Duodenal mucosa (tissue), 2 donors: Measurements from ENCODE around the gene ST6GALNAC6.

Experiments
- H3K27ac ChIP-seq: one replicate; pipeline ENCODE4 v1.7.0; 2013; ENCODE audit warnings: low read depth, low read length
- H3K27me3 ChIP-seq, 2 donors: one replicate each; pipeline ENCODE4 v1.7.0; 2013; ENCODE audit warnings: low read length in 2 of 2, control low read depth in 1 of 2; ENCODE audit not compliant: insufficient read depth in 2 of 2, control insufficient read depth in 1 of 2
- H3K36me3 ChIP-seq, 2 donors: one replicate each; pipeline ENCODE4 v1.7.0; 2013; ENCODE audit warnings: low read length in 2 of 2, control low read depth in 1 of 2; ENCODE audit not compliant: insufficient read depth in 2 of 2, control insufficient read depth in 1 of 2
- H3K4me1 ChIP-seq, 2 donors: one replicate each; pipeline ENCODE4 v1.7.0; 2013; ENCODE audit warnings: low read length in 2 of 2, control low read depth in 1 of 2; ENCODE audit not compliant: insufficient read depth in 2 of 2, control insufficient read depth in 1 of 2
- H3K4me3 ChIP-seq, 2 donors: one replicate each; pipeline ENCODE4 v1.7.0; 2013; ENCODE audit warnings: low read length in 2 of 2, low read depth in 1 of 2
- H3K9ac ChIP-seq, 2 donors: one replicate each; pipeline ENCODE4 v1.7.0; 2013; ENCODE audit warnings: low read length in 2 of 2, low read depth in 1 of 2
- H3K9me3 ChIP-seq, 2 donors: one replicate each; pipeline ENCODE4 v1.7.0; 2013; ENCODE audit warnings: low read length in 2 of 2, control low read depth in 1 of 2; ENCODE audit not compliant: control insufficient read depth in 1 of 2

Gene ST6GALNAC6

DNA sequence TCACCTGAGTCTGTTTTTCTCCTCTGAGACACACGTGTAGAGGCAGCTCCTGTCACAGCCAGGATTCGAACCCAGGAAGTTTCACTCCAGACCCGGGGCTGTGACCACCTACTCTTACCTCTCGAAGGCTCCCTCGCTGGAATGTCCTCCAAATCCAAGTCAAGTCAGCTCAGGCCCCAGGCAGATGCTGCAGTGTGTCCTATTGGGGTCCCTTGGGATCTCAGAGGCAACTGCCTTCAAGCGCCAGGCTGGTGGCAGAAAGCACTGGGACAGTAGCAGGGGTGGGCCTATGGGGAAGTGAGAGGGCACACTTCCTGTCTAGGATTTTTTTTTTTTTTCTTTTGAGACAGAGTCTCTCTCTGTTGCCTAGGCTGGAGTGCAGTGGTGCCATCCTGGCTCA is 18.2 kb upstream of the ST6GALNAC6 start:
- H3K9me3 ChIP-seq, result no peaks in the 10 kb centered on the region
- H3K9ac ChIP-seq, result no peak overlapping the region
- H3K27ac ChIP-seq, result peak overlapping the region; percentile 14
- peak overlapping the region in 1 of 2 donors; percentile 25 for H3K4me3 ChIP-seq
- peaks cover 2 to 4% of the 10 kb centered on the region in 2 donors for H3K36me3 ChIP-seq
- H3K4me1 ChIP-seq, result peaks cover 48 to 58% of the 10 kb centered on the region in 2 donors
- H3K27me3 ChIP-seq, result no peaks in the 10 kb centered on the region

DNA sequence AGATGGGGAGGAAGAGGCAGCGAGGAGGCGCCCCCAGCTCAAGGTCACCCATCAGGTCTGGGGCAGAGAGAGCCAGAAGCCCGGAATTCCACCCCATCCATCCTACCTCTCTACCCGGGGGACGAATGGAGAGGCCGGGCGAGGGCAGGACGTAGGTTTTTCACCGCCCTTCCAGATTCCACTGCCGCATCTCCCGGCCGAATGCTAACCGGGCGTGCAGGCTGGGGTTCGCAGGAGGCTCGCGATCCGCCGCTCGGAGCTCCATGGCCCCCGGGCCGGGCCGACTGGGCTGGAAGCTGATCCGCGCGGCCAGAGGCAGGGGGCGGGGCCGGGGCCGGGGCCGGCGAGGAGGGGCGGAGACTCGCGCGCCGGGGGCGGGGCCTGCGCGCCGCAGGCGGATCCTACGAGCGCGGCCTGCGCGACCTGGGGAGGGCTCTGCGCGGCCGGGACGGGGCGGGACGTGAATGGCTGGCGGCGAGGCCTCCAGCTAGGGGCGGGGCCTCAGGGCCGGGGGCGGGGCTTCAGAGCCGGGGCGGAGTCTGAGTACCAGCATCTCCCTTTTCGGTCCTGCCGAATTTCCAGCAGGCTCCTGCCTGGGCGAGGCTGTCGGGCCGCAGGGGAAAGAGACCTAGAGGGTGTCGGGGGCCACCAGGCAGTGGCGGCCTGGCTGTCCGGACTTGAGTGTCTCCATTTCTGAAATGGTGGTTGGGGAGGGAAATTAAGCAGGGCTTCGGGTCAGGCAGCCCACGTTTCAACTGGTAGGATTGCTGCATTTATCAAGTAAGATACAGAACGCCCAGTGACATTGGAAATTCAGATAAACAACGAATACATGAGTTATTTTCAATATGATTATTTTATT is 17.5 kb upstream of the ST6GALNAC6 start, which contains the start of gene ST6GALNAC4:
ST6GALNAC4 (minus strand) TSS at position 322 of the 862 bp plus-strand sequence. CDS start 622 bp downstream, outside the sequence.
- Histone ChIP-seq H3K27ac (peak within 1 kb of the TSS; percentile 14), H3K9ac (peak within 1 kb of the TSS; percentile 72 to 90), H3K4me1 (peaks cover 51 to 62% of the 10 kb centered on the region in 2 donors), H3K36me3 (peaks cover 8 to 10% of the 10 kb centered on the region in 2 donors), H3K27me3 (no peaks in the 10 kb centered on the region), H3K4me3 (peak within 1 kb of the TSS; percentile 80 to 93), H3K9me3 (no peaks in the 10 kb centered on the region)

DNA sequence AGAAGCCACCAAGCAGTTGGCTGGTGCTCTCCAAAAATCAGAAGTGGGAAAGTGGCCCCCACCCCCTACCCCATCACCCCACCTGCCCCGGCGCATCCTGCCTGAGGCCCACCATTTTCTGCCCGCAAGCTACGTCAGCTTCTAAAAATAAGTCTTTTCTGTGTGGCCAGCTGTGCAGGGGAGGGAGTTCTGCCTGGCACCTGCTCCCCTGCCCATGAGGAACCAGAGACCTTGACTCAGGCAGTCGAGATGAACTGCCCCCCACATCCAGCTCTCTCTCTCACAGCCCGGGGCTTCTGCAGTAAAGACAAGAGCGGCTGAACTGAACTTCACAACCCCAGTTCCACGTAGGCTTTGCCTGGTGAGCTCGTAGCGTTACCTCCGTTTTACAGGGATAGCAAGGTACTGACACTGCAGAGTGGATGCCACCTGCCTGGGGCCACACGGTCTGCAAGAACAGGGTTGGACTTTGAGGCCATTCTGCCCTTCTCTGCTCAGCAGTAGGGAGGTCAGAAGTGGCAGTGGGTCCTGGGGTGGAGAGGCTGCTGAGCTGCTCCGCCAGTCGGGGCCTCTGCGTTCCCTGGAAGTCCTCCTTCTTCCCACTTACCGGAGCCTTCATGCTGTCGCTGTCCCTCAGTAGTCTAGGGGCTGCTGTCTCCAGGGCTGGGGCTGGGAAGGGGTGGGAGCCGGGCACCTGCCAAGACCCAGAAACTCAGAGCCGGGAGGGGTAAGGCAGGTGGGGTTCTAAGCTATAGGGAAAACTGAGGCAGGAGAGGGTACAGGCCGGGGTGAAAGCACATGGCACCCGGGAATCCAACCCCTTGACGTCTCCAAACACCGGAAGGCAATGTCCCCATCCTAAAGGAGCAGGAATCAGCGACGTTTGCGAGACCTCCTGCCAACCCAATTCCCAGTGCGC is 16.7 kb upstream of the ST6GALNAC6 start:
- H3K4me3 ChIP-seq, result peak overlapping the region; percentile 80 to 93
- H3K9me3 ChIP-seq, result no peaks in the 10 kb centered on the region
- peak overlapping the region; percentile 2 for H3K27ac ChIP-seq
- H3K4me1 ChIP-seq, result peaks cover 51 to 56% of the 10 kb centered on the region in 2 donors
- H3K36me3 ChIP-seq, result peaks cover 9 to 15% of the 10 kb centered on the region in 2 donors
- H3K27me3 ChIP-seq, result no peaks in the 10 kb centered on the region
- peak overlapping the region; percentile 72 to 90 for H3K9ac ChIP-seq

DNA sequence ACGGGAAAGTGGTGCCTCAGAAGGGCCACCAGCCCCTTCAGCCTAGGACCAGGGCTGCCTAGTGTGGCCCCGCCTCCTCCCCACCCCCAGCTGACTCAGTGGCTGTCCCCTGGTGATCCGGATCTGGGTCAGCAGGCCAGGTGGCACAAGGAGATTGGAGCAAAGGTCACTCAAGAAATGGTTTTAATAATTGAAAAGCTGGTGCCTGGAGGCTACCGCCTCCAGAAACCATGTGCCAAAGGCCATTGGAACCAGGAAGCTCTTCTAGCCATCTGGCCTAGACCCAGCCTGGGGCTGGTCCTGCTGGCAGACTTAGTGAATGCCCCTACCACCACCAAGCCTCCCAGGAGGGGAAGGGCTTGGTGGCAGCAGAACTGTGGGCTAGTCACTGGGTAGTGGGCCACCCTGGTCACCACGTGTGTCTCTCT is 15.9 kb upstream of the ST6GALNAC6 start:
- no peak overlapping the region for H3K27ac ChIP-seq
- peaks cover 51 to 59% of the 10 kb centered on the region in 2 donors for H3K4me1 ChIP-seq
- H3K27me3 ChIP-seq, result no peaks in the 10 kb centered on the region
- peak overlapping the region; percentile 8 to 48 for H3K9ac ChIP-seq
- peak overlapping the region in 1 of 2 donors; percentile 43 for H3K4me3 ChIP-seq
- H3K9me3 ChIP-seq, result no peaks in the 10 kb centered on the region
- peaks cover 12 to 17% of the 10 kb centered on the region in 2 donors for H3K36me3 ChIP-seq

DNA sequence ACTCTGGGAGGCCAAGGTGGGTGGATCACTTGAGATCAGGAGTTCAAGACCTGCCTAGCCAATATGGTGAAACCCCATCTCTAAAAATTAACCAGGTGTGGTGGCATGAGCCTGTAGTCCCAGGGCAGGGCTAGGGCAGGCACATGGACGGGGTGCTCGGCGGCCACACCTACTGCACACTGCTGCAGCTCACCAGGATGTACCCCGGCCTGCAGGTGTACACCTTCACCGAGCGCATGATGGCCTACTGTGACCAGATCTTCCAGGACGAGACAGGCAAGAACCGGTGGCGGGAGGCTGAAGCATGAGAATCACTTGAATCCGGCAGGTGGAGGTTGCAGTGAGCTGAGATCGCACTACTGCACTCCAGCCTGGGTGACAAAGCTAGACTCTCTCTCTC is 14.3 kb upstream of the ST6GALNAC6 start:
- Histone ChIP-seq H3K9ac (no peak overlapping the region), H3K27me3 (no peaks in the 10 kb centered on the region), H3K4me3 (no peak overlapping the region), H3K9me3 (no peaks in the 10 kb centered on the region), H3K27ac (no peak overlapping the region), H3K36me3 (peaks cover 19 to 21% of the 10 kb centered on the region in 2 donors), H3K4me1 (peaks cover 43 to 50% of the 10 kb centered on the region in 2 donors)

DNA sequence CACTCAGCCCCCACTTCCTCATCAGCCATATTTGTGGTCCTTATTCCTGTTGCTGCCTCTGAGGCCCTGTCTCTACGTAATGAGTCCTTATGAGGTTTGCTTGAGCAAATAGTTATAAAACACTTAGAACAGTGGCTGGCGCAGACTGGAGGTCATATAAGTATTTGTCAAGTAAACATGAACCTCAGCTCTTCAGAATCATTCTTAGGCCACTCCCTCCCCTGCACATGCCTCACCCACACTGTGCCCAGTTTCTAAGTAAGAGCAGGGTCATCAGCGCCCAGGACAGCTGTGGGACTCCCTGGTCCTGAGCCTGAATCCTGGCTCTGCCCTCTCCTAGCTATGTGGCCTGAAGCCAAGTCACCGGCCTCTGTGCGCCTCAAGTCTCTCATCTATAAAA is 13.5 kb upstream of the ST6GALNAC6 start:
- Histone ChIP-seq H3K4me3 (no peak overlapping the region), H3K27ac (no peak overlapping the region), H3K9ac (peak overlapping the region in 1 of 2 donors; percentile 32), H3K9me3 (no peaks in the 10 kb centered on the region), H3K4me1 (peaks cover 35 to 43% of the 10 kb centered on the region in 2 donors), H3K36me3 (peaks cover 19 to 25% of the 10 kb centered on the region in 2 donors), H3K27me3 (no peaks in the 10 kb centered on the region)

DNA sequence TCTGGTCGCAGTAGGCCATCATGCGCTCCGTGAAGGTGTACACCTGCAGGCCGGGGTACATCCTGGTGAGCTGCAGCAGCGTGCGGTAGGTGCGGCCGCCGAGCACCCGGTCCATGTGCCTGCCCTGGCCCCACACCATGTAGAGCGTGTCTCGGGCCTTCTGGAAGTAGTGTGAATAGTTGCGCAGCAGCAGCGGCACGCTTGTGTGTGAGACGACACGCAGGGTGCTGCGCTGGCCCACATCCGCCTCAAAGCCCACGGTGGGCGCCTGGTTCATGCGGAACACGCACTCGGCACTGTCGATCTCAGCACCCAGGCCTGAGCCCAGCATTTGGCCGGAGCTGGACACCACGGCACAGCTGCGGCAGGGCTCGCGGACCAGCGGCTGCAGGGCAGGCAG is 12.9 kb upstream of the ST6GALNAC6 start:
- Histone ChIP-seq H3K9me3 (no peaks in the 10 kb centered on the region), H3K27ac (no peak overlapping the region), H3K36me3 (peaks cover 19 to 25% of the 10 kb centered on the region in 2 donors), H3K27me3 (no peaks in the 10 kb centered on the region), H3K4me1 (peaks cover 30 to 39% of the 10 kb centered on the region in 2 donors), H3K9ac (no peak overlapping the region), H3K4me3 (no peak overlapping the region)

DNA sequence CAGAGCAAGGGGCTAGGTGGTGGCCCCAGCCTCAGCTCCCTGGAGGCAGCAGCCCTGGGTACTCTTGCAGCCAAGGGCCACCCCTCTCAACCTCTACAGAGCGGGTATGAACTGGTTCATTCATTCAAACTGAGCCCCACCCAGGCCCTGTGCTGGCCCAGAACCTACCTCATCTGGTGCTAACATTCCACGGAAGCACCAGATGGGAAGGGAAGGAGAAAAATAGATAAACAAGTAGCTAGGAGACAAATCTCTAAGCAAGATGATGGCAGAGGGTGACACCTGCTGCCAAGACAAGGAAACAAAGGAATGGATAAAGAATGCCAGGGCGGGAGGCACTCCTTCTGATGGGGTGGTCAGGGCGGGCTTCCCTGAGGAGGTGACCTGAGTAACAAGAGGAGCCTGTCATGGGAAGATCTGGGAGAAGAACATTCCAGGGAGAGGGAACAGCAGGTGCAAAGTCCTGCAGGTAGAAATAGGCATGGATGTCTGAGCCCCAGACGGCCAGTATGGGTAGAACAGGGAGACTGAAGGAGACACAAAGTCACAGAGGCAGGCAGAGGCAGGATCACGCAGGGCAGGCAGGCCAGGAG is 11.3 kb upstream of the ST6GALNAC6 start:
- Histone ChIP-seq H3K4me1 (peaks cover 30 to 41% of the 10 kb centered on the region in 2 donors), H3K9me3 (no peaks in the 10 kb centered on the region), H3K27me3 (no peaks in the 10 kb centered on the region), H3K9ac (no peak overlapping the region), H3K27ac (no peak overlapping the region), H3K4me3 (no peak overlapping the region), H3K36me3 (peaks cover 19 to 25% of the 10 kb centered on the region in 2 donors)

DNA sequence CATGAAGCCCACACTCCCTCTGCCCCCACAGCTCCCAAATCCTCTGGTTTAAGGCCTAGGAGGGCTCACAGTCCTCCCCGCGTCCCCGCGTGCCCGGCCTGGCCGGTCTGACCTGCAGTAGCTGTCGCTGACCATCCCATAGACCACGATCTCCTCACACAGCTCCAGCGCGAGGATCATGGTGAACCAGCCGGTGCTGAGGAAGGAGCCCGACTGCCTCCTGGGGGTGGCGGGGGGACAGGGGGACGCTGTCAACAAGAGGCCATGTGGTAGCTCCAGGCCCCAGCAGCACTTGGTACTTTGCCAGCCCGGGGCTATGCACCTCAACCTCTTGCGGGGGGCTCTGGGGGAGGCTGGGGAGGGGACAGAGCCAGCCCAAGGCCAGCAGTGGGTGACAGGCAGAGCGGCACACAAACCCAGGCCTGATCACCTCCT is 10.5 kb upstream of the ST6GALNAC6 start:
- H3K9me3 ChIP-seq, result no peaks in the 10 kb centered on the region
- peaks cover 19 to 25% of the 10 kb centered on the region in 2 donors for H3K36me3 ChIP-seq
- H3K4me1 ChIP-seq, result peaks cover 30 to 41% of the 10 kb centered on the region in 2 donors
- H3K4me3 ChIP-seq, result no peak overlapping the region
- no peak overlapping the region for H3K27ac ChIP-seq
- H3K27me3 ChIP-seq, result no peaks in the 10 kb centered on the region
- no peak overlapping the region for H3K9ac ChIP-seq
